Rectal smooth muscle tissue (tissue), 1 donor: ENCODE data around the gene ATOX1.
"Not testable (repeated sequence)": the region's sequence is repeated elsewhere in the genome, so short reads cannot be mapped to it uniquely, and the experiment has no call there.

Source experiments
- H3K27ac ChIP-seq: one replicate; pipeline ENCODE4 v1.7.0; 2013; ENCODE audit warnings: low read depth, low read length, inconsistent platforms
- H3K27me3 ChIP-seq: one replicate; pipeline ENCODE4 v1.7.0; 2013; ENCODE audit warnings: low read length; ENCODE audit not compliant: control insufficient read depth, insufficient read depth
- H3K36me3 ChIP-seq: one replicate; pipeline ENCODE4 v1.7.0; 2013; ENCODE audit warnings: low read length; ENCODE audit not compliant: control insufficient read depth, insufficient read depth
- H3K4me1 ChIP-seq: one replicate; pipeline ENCODE4 v1.7.0; 2013; ENCODE audit warnings: low read length; ENCODE audit not compliant: control insufficient read depth, insufficient read depth
- H3K4me3 ChIP-seq: one replicate; pipeline ENCODE4 v1.7.0; 2013; ENCODE audit warnings: low read length
- H3K9ac ChIP-seq: one replicate; pipeline ENCODE4 v1.7.0; 2013; ENCODE audit warnings: low read length

Gene ATOX1, protein sequence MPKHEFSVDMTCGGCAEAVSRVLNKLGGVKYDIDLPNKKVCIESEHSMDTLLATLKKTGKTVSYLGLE

DNA sequence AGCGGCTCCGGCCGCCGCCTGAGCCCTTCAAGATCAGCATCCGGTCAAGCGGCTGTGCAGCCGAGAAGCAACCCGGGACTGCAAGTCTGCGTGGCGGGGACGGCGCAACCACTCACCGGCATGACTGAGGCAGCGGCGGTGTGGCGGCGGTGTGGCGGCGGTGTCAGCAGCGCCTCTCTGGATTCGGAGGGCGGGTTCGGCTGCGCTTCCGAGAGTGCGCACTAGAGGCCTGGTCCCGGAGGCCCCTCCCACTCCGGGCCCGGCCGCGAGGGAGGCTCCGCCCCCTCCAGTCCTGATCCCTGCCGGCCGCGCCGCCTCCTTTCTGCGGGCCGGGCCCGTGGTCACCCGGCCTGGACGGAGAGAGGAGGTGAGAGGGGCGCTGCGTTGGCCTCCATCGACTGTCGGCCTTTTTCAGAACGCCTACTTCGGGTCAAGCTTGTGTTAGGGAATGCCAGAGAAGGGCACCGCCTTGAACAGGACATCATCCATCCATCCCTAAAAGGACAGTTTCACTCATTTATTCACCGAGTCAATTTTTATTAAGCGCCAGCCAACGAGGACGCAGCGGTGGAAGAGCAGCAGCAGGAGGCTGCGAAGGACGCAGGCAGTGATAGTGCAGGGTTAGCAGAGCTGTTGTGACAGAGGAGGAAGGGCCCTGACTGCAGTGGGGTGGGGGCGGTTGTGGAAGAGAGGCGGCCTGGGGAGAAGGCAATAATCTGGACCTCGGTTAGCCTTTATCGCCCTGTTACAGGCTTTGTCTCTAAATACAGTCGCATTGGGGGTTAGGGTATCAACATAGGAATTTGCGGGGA is at the start of gene ATOX1:
ATOX1 (minus strand) TSS at position 202 of the 812 bp plus-strand sequence; CDS start at position 122, 80 bp downstream.
- Histone ChIP-seq H3K4me3 (peak within 1 kb of the TSS; percentile 83), H3K36me3 (no peaks in the 10 kb centered on the region), H3K27me3 (no peaks in the 10 kb centered on the region), H3K27ac (peak within 1 kb of the TSS; percentile 86), H3K9ac (peak within 1 kb of the TSS; percentile 66), H3K4me1 (peaks cover 11% of the 10 kb centered on the region)

DNA sequence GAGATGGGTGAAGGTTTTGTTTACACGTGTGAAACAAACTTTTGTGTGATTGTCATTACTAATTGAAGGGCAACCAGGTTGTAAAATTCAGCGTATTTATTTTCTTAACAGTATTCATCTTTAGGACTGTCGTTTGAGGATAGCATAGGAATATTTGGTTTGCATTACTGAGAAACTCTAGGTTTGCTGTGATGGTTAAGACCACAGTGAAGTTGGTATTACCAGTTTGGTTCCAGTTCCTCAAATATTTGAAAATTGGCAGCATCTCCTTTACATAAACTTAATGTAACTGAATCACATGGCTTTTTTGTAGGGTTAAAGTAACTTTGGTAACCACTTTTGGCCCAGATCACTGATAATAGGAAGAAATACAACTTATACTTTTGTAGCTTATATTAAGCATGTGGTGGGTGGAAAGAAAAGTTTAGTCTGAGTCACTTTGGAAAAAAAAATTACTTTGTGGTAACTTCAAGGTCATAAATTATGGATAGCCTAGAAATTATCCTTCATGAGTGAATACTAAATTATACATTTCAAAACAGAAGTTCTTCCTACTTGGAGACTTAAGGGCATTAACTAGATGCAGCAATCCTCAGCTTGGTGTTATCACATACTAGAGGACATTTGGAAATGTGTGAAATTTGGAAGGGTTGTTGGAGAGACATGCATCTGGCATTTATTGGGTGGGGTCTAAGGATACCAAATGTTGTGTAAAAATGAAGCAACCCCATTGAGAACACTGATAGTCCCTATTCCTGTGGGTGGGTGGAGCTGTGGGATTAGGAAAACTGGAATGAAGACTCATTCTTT is 47.2 kb upstream of the ATOX1 start:
- Histone ChIP-seq H3K36me3 (peaks cover 11% of the 10 kb centered on the region), H3K9ac (no peak overlapping the region), H3K27ac (no peak overlapping the region), H3K4me1 (peaks cover 2% of the 10 kb centered on the region), H3K4me3 (no peak overlapping the region), H3K27me3 (no peaks in the 10 kb centered on the region)

DNA sequence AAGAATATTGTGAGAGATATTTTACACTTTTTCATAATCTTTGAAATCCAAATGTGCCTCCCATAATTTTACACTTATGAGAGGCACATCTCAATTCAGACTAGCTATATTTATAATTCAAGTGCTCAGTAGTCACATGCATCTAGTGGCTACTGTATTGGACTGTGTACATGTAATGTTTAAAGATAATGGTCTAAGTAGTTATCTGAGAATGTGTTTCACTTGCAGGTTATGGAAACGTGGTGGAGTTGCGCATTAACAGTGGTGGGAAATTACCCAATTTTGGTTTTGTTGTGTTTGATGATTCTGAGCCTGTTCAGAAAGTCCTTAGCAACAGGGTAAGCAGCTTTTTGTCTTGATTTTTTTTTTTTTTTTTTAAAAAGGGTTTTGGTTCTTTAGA is 42.1 kb upstream of the ATOX1 start:
- no peak overlapping the region for H3K27ac ChIP-seq
- peaks cover 24% of the 10 kb centered on the region for H3K36me3 ChIP-seq

DNA sequence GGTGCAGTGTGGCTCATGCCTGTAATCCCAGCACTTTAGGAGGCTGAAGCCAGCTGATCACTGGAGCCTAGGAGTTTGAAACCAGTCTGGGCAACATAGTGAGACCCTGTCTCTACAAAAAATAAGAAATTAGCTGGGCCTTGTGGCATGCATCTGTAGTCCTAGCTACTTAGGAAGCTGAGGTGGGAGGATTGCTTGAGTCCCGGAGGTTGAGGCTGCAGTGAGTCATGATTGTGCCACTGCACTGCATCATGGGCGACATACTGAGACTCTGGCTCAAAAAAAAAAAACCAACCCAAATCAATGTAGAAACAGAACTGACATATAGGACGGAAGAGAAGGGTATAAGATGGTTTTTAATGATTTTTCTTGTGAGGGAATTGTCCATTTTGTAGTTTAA is 41.0 kb upstream of the ATOX1 start:
- Histone ChIP-seq H3K4me1 (no peaks in the 10 kb centered on the region), H3K9ac (no peak overlapping the region), H3K36me3 (peaks cover 27% of the 10 kb centered on the region), H3K27ac (no peak overlapping the region), H3K27me3 (no peaks in the 10 kb centered on the region), H3K4me3 (no peak overlapping the region)

More for the DNA sequence above, 42.1 kb upstream of the ATOX1 start:
- H3K9ac ChIP-seq: no peak overlapping the region
- H3K4me3 ChIP-seq: no peak overlapping the region
- H3K4me1 ChIP-seq: no peaks in the 10 kb centered on the region
- H3K27me3 ChIP-seq: no peaks in the 10 kb centered on the region

DNA sequence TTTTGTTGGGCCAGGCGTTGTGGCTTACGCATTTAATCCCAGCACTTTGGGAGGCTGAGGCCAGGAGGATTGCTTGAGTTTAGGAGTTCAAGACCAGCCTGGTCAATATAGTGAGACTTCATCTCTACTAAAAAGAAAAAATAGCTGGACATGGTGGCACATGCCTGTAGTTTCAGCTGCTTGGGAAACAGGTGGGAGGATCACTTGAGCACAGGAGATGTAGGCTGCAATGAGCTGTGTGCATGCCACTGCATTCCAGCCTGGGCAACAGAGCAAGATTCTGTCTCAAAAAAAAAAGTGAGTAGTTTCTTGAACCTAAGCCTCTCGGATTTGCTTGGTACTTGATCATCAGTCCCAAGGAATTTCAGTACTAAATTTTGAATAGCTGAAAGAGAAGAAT is 40.2 kb upstream of the ATOX1 start:
- H3K4me3 ChIP-seq: no peak overlapping the region
- H3K9ac ChIP-seq: no peak overlapping the region
- H3K27ac ChIP-seq: no peak overlapping the region
- no peaks in the 10 kb centered on the region for H3K4me1 ChIP-seq
- H3K27me3 ChIP-seq: no peaks in the 10 kb centered on the region
- H3K36me3 ChIP-seq: peaks cover 30% of the 10 kb centered on the region

DNA sequence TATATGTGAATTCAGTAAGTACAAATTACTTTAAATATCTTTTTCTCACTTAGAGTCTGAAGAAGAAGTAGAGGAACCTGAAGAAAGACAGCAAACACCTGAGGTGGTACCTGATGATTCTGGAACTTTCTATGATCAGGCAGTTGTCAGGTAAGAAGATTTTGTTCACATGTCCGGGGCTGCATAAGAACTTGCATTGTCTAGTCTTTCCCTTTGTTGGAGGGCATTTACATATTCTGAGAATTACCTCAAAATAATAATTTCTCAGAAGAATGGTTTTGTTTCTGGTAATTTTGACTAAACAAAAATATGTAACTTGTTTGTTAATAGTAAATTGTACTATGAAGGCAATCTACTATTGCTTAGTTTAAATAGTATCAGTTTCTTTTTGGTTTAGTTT is 37.0 kb upstream of the ATOX1 start:
- Histone ChIP-seq H3K27ac (no peak overlapping the region), H3K4me1 (no peaks in the 10 kb centered on the region), H3K9ac (no peak overlapping the region), H3K36me3 (peaks cover 32% of the 10 kb centered on the region), H3K4me3 (no peak overlapping the region), H3K27me3 (no peaks in the 10 kb centered on the region)

DNA sequence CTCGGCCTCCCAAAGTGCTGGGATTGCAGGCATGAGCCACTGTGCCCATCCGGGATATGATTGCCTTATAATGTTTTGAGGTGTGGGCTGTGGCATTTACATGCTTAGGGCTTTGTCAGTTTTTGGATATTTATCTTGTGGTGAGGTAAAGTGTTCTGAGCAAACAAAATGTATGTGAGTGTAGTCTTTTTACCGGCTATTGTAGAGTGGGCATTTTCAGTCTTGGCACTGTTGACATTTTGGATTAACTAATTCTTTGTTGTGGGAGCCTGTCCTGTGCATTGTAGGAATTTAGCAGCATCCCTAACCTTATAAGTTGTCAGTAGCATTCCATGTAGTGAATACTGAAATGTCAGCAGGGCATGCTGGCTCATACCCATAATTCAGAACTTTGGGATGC is 34.9 kb upstream of the ATOX1 start:
- Histone ChIP-seq H3K4me3 (no peak overlapping the region), H3K36me3 (peaks cover 21% of the 10 kb centered on the region), H3K9ac (no peak overlapping the region), H3K27ac (no peak overlapping the region), H3K4me1 (no peaks in the 10 kb centered on the region), H3K27me3 (no peaks in the 10 kb centered on the region)

DNA sequence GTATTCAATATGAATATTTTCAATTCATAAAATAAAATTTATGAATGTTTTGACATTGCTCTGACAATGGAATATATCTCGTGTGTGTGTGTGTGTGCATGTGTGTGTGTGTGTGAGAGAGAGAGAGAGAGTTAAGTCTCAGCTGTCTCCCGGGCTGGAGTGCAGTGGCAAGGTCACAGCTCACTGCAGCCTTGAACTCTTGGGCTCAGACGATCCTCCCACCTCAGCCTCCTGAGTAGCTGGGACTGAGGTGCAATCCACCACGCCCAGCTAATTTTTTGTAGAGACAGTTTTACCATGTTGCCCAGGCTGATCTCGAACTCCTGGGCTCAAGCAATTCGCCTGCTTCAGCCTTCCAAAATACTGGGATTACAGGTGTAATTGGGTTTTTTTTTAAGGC is 29.4 kb upstream of the ATOX1 start:
- Histone ChIP-seq H3K4me3 (no peak overlapping the region), H3K36me3 (peaks cover 5% of the 10 kb centered on the region)

DNA sequence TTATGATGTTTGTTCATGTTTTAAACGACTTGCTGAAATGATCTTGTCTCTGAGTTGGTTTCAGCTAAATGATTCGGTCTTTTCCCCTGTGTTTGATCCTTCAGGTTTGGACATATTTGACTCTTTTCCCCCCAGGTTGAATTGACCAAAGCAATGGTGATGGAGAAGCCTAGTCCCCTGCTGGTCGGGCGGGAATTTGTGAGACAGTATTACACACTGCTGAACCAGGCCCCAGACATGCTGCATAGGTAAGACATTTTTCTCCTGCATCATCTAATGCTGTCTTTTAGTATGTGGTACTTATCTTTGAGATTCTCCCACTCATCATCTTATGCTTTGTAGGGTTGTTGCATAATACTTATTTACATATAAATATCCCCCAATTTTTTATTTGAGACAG is 28.0 kb upstream of the ATOX1 start:
- Histone ChIP-seq H3K4me3 (no peak overlapping the region), H3K4me1 (no peaks in the 10 kb centered on the region), H3K36me3 (peaks cover 2% of the 10 kb centered on the region), H3K27ac (no peak overlapping the region), H3K27me3 (no peaks in the 10 kb centered on the region), H3K9ac (no peak overlapping the region)

More for the DNA sequence above, 29.4 kb upstream of the ATOX1 start:
- H3K27ac ChIP-seq: no peak overlapping the region
- H3K9ac ChIP-seq: no peak overlapping the region
- no peaks in the 10 kb centered on the region for H3K27me3 ChIP-seq
- no peaks in the 10 kb centered on the region for H3K4me1 ChIP-seq

DNA sequence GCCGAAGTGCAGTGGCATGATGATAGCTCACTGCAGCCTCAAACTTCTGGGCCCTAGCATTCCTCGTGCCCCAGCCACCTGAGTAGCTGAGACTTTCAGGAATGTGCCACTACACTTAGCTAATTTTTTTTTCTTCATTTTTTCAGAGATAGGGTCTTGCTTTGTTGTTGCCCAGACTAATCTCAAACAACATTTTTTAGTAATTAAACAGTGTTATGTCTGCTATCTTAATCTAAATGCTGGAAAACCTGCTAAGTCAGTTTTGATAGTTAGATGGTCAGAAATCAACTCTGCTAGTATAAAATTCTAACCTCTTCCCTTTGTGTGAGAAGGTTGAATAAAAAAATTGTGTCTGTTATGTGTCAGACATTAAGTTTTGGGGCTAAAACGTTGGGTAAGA is 25.7 kb upstream of the ATOX1 start:
- H3K9ac ChIP-seq: no peak overlapping the region
- H3K27ac ChIP-seq: no peak overlapping the region
- no peaks in the 10 kb centered on the region for H3K4me1 ChIP-seq
- H3K4me3 ChIP-seq: no peak overlapping the region
- no peaks in the 10 kb centered on the region for H3K36me3 ChIP-seq
- H3K27me3 ChIP-seq: no peaks in the 10 kb centered on the region

DNA sequence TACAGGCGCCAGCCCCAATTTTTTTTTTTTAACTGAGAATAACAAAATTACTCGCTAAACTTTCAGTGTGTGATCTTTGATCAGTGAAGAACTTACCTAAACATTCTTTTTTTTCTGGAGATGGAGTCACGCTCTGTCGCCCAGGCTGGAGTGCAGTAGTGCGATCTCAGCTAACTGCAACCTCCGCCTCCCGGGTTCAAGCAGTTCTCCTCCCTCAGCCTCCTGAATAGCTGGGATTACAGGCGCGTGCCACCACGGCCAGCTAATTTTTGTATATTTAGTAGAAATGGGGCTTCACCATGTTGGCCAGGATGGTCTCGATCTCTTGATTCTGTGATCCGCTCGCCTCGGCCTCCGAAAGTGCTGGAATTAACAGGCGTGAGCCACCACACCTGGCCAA is 25.2 kb upstream of the ATOX1 start:
- H3K36me3 ChIP-seq, H3K4me1 ChIP-seq, H3K27me3 ChIP-seq, H3K27ac ChIP-seq, H3K4me3 ChIP-seq, H3K9ac ChIP-seq: not testable (repeated sequence)

DNA sequence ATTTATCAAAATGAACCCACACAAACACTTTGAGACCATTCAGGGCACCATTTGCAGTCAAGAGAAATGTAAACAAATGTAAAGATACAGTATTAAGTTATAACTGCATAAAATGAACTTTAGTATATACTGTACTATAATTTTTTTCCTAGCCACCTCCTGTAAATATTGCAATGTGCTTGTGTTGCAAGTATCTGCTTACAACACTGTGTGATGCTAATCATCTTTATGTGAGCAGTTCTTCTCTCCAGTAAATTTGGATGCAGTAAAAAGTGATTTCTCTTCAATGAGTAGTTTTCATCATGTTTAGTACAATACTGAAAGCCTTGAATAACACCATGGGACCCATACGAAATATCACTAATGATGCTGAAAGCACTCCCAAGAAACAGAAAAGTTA is 22.8 kb upstream of the ATOX1 start:
- no peaks in the 10 kb centered on the region for H3K36me3 ChIP-seq
- no peak overlapping the region for H3K9ac ChIP-seq
- no peaks in the 10 kb centered on the region for H3K27me3 ChIP-seq
- H3K4me1 ChIP-seq: no peaks in the 10 kb centered on the region
- H3K4me3 ChIP-seq: no peak overlapping the region
- H3K27ac ChIP-seq: no peak overlapping the region
